Measurements from ENCODE around the gene COX7A2. TPM values are rescaled to one million over a fixed set of nuclear protein-coding genes. Genes with fewer than 3 reads are reported as not detected.

Gene COX7A2
- total and polyA plus RNA-seq, 2 experiments from 2014 or later: 768 to 1,135 TPM

- Histone ChIP-seq H3K9me3 (ENCODE audit: low read depth) (no peaks in the 10 kb centered on the region), H3K27me3 (no peaks in the 10 kb centered on the region), H3K27ac (no peak overlapping the region), H3K36me3 (no peaks in the 10 kb centered on the region), H3K4me1 (ENCODE audit: low read depth) (no peaks in the 10 kb centered on the region), H3K4me3 (no peak overlapping the region)
- DNase-seq (ENCODE audit: low read depth in 1 of 2, low spot score in 1 of 2): peak; percentile 61 to 76
- TF ChIP-seq, protein P1, sequence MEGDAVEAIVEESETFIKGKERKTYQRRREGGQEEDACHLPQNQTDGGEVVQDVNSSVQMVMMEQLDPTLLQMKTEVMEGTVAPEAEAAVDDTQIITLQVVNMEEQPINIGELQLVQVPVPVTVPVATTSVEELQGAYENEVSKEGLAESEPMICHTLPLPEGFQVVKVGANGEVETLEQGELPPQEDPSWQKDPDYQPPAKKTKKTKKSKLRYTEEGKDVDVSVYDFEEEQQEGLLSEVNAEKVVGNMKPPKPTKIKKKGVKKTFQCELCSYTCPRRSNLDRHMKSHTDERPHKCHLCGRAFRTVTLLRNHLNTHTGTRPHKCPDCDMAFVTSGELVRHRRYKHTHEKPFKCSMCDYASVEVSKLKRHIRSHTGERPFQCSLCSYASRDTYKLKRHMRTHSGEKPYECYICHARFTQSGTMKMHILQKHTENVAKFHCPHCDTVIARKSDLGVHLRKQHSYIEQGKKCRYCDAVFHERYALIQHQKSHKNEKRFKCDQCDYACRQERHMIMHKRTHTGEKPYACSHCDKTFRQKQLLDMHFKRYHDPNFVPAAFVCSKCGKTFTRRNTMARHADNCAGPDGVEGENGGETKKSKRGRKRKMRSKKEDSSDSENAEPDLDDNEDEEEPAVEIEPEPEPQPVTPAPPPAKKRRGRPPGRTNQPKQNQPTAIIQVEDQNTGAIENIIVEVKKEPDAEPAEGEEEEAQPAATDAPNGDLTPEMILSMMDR (IDR thresholded peaks at IDR 0.05; ENCODE audit: low read depth, low read length): peak; percentile 84
Measured at GRCh38 chr6:75230484-75231325, 12.9 kb downstream of the COX7A2 start.

DNA sequence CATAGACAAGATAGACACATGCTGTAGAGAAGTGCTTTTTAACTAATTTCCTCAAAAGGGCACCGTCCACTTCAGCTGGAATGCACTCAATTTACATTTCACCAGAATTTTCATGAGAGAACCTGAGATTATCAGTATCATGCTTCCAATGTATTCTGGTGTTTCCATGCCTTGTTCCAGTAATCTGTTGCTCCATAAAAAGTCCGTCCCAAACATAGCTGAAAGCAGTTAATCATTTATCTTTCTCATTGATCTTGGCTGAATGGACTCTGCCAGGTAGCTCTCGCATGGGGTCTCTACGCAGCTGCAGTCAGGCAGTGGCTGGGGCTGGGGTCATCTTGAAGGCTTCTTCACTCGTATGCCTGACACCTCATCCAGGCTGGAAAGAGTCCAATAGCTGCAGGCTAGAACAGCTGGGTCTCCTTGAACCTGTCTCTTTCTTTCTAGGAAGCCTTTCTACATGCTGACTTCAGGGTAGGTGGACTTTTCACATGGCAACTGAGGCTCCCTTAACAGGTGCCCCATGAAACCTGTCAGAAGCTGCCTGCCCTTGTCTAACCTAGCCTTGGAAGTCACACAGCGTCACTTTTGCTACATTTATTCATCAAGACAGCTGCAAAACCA is 19.2 kb downstream of the COX7A2 start:
- Histone ChIP-seq H3K4me1 (ENCODE audit: low read depth) (no peaks in the 10 kb centered on the region), H3K27me3 (no peaks in the 10 kb centered on the region), H3K9me3 (ENCODE audit: low read depth) (no peaks in the 10 kb centered on the region), H3K27ac (no peak overlapping the region), H3K4me3 (no peak overlapping the region), H3K36me3 (no peaks in the 10 kb centered on the region)
- DNase-seq (ENCODE audit: low read depth in 1 of 2, low spot score in 1 of 2): no peak
- TF ChIP-seq, protein P1 (IDR thresholded peaks at IDR 0.05; ENCODE audit: low read depth, low read length): no peak

- H3K9me3 ChIP-seq (ENCODE audit: low read depth): no peaks in the 10 kb centered on the region
- TF ChIP-seq, protein P1 (IDR thresholded peaks at IDR 0.05; ENCODE audit: low read depth, low read length): no peak
Measured at GRCh38 chr6:75223428-75223827, 20.2 kb downstream of the COX7A2 start.

GRCh38 chr6:75222261-75222660 is 21.3 kb downstream of the COX7A2 start:
- Histone ChIP-seq H3K9me3 (ENCODE audit: low read depth) (no peaks in the 10 kb centered on the region), H3K27me3 (no peaks in the 10 kb centered on the region), H3K36me3 (no peaks in the 10 kb centered on the region), H3K4me3 (no peak overlapping the region), H3K4me1 (ENCODE audit: low read depth) (no peaks in the 10 kb centered on the region), H3K27ac (no peak overlapping the region)
- TF ChIP-seq, protein P1 (IDR thresholded peaks at IDR 0.05; ENCODE audit: low read depth, low read length): no peak
- no peak for DNase-seq (ENCODE audit: low read depth in 1 of 2, low spot score in 1 of 2)

More at GRCh38 chr6:75223428-75223827, 20.2 kb downstream of the COX7A2 start:
- Histone ChIP-seq H3K4me1 (ENCODE audit: low read depth) (no peaks in the 10 kb centered on the region), H3K27ac (no peak overlapping the region), H3K36me3 (no peaks in the 10 kb centered on the region), H3K4me3 (no peak overlapping the region), H3K27me3 (no peaks in the 10 kb centered on the region)
- no peak for DNase-seq (ENCODE audit: low read depth in 1 of 2, low spot score in 1 of 2)

GRCh38 chr6:75221116-75221515 is 22.5 kb downstream of the COX7A2 start:
- no peak for DNase-seq (ENCODE audit: low read depth in 1 of 2, low spot score in 1 of 2)
- Histone ChIP-seq H3K4me1 (ENCODE audit: low read depth) (no peaks in the 10 kb centered on the region), H3K9me3 (ENCODE audit: low read depth) (no peaks in the 10 kb centered on the region), H3K27me3 (no peaks in the 10 kb centered on the region), H3K4me3 (no peak overlapping the region), H3K36me3 (no peaks in the 10 kb centered on the region), H3K27ac (no peak overlapping the region)
- TF ChIP-seq, protein P1 (IDR thresholded peaks at IDR 0.05; ENCODE audit: low read depth, low read length): no peak
